HUES64 (cell line): ENCODE measurements around the gene SYT14.
"Not testable (repeated sequence)": the region's sequence is repeated elsewhere in the genome, so short reads cannot be mapped to it uniquely, and the experiment has no call there.

Experiments
- H3K27ac ChIP-seq: 2 replicates; pipeline ENCODE4 v1.7.0; 2013; ENCODE audit warnings: low read depth, low read length, inconsistent platforms
- H3K27me3 ChIP-seq: 2 replicates; pipeline ENCODE4 v1.6.1; 2013; ENCODE audit warnings: mild to moderate bottlenecking, low read length; ENCODE audit not compliant: insufficient read depth
- H3K36me3 ChIP-seq: 2 replicates; pipeline ENCODE4 v1.6.1; 2013; ENCODE audit warnings: mild to moderate bottlenecking, low read length; ENCODE audit not compliant: insufficient read depth
- H3K4me1 ChIP-seq: 2 replicates; pipeline ENCODE4 v1.6.1; 2013; ENCODE audit warnings: mild to moderate bottlenecking, low read length, moderate library complexity; ENCODE audit not compliant: insufficient read depth
- H3K4me3 ChIP-seq: 2 replicates; pipeline ENCODE4 v1.5.1; 2013; ENCODE audit warnings: mild to moderate bottlenecking, low read length, moderate library complexity
- H3K9ac ChIP-seq: 2 replicates; pipeline ENCODE4 v1.6.1; 2013; ENCODE audit warnings: mild to moderate bottlenecking, low read depth, low read length
- H3K9me3 ChIP-seq: 2 replicates; pipeline ENCODE4 v1.6.1; 2013; ENCODE audit warnings: low read depth, low read length; ENCODE audit not compliant: insufficient read depth
- WGBS: fragments of 150-250, 120-280 bp; methylation state at CpG from one replicate; pipeline ENCODE4 v1.1.7; 2013; ENCODE audit warnings: missing lambda C conversion rate; 5-methylcytosine and 5-hydroxymethylcytosine counted together

The SYT14 gene

DNA sequence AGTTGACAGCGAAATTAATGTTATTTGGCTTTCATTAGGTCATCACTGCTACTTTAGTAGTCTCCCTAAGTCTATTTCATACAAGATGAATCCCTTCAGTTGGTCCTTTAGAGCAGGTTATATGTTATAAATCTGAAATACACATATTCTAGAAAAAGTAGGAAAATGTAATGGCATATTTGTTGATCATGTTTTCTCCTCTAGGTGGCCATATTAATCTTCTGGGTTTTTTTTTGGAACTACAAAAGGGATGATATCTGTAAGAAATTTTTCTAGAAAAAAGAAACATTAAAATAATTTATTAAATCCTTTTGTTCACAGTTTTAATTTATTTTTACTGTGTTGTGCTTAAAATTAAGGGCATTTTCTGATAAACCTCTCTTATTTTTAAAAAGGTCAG, 87.9 kb downstream of the SYT14 start:
- no peaks in the 10 kb centered on the region for H3K27me3 ChIP-seq
- H3K4me1 ChIP-seq, result no peaks in the 10 kb centered on the region
- WGBS, result 100% methylated on average over 1 of the region's 1 CpG

DNA sequence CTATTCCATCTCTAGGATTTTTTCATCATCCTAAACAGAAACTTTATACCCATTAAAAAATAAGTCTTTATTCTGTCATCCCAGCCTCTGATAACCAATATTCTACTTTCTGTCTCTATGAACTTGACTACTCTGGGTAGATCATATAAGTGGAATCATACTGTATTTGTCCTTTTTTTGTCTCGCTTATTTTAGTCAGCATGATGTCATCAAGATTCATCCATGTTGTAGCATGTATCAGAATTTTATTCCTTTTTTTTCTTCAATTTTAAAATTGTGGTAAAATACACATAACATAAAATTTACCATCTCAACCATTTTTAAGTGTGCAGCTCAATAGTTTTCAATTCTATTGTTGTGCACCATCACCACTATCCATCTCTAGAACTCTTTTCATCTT, 90.0 kb downstream of the SYT14 start:
- Histone ChIP-seq H3K27me3 (no peaks in the 10 kb centered on the region), H3K9ac (no peak overlapping the region), H3K9me3 (no peaks in the 10 kb centered on the region), H3K36me3 (no peaks in the 10 kb centered on the region), H3K4me1 (no peaks in the 10 kb centered on the region), H3K27ac (no peak overlapping the region), H3K4me3 (no peak overlapping the region)
- WGBS, result 100% methylated on average over 1 of the region's 1 CpG

More for the DNA sequence above, 87.9 kb downstream of the SYT14 start:
- H3K27ac ChIP-seq, result no peak overlapping the region
- H3K4me3 ChIP-seq, result no peak overlapping the region
- H3K9me3 ChIP-seq, result no peaks in the 10 kb centered on the region
- H3K36me3 ChIP-seq, result peaks cover 7% of the 10 kb centered on the region; the same call in 1 of the 2 replicates
- no peak overlapping the region for H3K9ac ChIP-seq

DNA sequence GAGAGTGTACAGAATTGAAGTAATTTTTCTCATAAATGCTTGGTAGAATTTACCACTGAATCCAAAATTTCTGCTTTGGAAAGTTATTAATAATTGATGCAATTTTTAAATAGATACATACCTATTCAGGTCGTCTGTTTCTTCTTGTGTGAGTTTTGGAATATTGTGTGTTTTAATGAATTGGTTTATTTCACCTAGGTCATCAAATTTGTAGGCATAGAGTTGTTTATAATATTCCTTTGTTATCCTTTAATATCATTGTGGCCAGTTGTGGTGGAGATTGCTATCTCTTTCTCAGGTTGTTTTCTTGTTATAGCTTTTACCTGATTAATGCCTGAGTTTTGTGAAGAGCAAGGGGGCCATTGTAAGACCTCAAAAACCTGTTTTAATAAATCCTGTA, 93.5 kb downstream of the SYT14 start:
- no CpG with 5 or more reads among the region's 1 CpG for WGBS
- no peaks in the 10 kb centered on the region for H3K9me3 ChIP-seq
- no peak overlapping the region for H3K27ac ChIP-seq
- no peak overlapping the region for H3K4me3 ChIP-seq
- no peaks in the 10 kb centered on the region for H3K4me1 ChIP-seq
- H3K27me3 ChIP-seq, result no peaks in the 10 kb centered on the region
- H3K9ac ChIP-seq, result no peak overlapping the region
- H3K36me3 ChIP-seq, result no peaks in the 10 kb centered on the region

DNA sequence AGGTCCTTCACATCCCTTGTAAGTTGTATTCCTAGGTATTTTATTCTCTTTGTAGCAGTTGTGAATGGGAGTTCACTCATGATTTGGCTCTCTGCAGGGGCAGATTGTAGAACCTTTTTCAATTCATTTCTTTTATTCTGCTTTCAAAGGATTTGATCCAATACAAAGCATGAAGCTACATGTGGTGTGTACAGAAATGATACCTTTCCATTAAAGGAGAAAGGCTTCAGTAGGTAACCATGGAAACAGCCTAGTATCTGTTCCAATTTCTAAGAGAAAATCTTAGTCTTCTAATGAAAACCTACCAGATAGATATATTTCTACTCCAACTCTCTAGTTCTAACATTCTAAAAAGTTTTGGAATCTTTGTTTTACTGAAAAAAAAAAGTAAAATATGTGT, 105.0 kb downstream of the SYT14 start:
- Histone ChIP-seq H3K27ac (no peak overlapping the region), H3K36me3 (peaks cover 3% of the 10 kb centered on the region; the same call in 1 of the 2 replicates), H3K27me3 (no peaks in the 10 kb centered on the region), H3K4me1 (no peaks in the 10 kb centered on the region), H3K9me3 (0 out of 2 replicates have a peak, but pooled peaks cover 2% of the 10 kb centered on the region), H3K9ac (no peak overlapping the region), H3K4me3 (no peak overlapping the region)

DNA sequence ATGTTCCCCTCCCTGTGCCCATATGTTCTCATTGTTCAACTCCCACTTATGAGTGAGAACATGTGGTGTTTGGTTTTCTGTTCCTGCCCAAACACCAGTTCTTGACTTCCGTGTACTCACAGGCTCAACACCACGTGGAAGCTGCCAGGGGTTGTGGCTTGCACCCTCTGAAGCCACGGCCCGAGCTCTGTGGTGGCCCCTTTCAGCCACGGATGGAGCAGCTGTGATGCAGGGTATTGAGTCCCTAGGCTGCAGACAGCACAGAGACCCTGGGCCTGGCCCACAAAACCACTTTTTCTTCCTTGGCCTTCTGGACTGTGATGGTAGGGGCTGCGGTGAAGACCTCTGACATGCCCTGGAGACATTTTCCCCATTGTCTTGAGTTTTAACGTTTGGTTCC, 111.6 kb downstream of the SYT14 start:
- peaks cover 3% of the 10 kb centered on the region; the same call in 1 of the 2 replicates for H3K36me3 ChIP-seq
- H3K4me1 ChIP-seq, result no peaks in the 10 kb centered on the region
- no peak overlapping the region for H3K4me3 ChIP-seq
- no peak overlapping the region for H3K9ac ChIP-seq
- no peaks in the 10 kb centered on the region for H3K27me3 ChIP-seq
- H3K9me3 ChIP-seq, result 0 out of 2 replicates have a peak, but pooled peaks cover 2% of the 10 kb centered on the region
- 92% methylated on average over 7 of the region's 7 CpGs for WGBS
- no peak overlapping the region for H3K27ac ChIP-seq

DNA sequence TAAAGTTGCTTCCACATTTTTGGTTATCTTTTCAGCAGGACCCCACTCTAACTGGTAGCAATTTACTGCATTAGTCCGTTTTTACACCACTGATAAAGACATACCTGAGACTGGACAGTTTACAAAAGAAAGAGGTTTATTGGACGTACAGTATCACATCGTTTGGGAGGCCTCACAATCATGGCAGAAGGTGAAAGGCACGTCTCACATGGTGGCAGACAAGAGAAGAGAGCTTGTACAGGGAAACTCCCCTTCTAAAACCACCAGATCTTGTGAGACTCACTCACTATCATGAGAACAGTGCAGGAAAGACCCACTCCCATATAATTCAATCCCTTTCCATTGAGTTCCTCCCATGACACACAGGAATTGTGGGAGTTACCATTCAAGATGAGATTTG, 112.5 kb downstream of the SYT14 start:
- WGBS, result 86% methylated on average over 4 of the region's 4 CpGs
- H3K27me3 ChIP-seq, H3K27ac ChIP-seq, H3K4me1 ChIP-seq, H3K9ac ChIP-seq, H3K4me3 ChIP-seq, H3K9me3 ChIP-seq, H3K36me3 ChIP-seq: not testable (repeated sequence)

DNA sequence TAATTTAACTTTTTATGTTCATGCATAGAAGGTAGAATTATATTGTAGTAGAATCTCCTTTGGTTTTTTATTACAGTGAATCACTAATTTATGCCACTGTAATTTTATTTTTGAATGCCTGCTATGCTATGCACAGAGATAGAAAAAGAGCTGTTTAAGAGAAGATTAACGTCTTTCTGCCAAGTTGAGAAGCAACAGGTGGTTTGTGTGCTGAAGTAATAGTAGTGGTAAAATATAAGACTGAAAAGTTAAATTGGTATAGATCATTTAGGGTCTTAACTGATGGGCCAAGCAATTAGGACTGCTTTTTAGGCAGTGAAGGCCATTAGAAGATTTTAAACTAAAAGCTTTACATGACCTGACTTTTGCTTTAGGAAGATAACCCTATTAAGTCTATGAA, 115.1 kb downstream of the SYT14 start:
- no peak overlapping the region for H3K4me3 ChIP-seq
- H3K36me3 ChIP-seq, result no peaks in the 10 kb centered on the region
- no peaks in the 10 kb centered on the region for H3K9me3 ChIP-seq
- H3K9ac ChIP-seq, result no peak overlapping the region
- H3K27me3 ChIP-seq, result no peaks in the 10 kb centered on the region
- H3K27ac ChIP-seq, result no peak overlapping the region
- WGBS, result 93% methylated on average over 1 of the region's 1 CpG
- H3K4me1 ChIP-seq, result no peaks in the 10 kb centered on the region

DNA sequence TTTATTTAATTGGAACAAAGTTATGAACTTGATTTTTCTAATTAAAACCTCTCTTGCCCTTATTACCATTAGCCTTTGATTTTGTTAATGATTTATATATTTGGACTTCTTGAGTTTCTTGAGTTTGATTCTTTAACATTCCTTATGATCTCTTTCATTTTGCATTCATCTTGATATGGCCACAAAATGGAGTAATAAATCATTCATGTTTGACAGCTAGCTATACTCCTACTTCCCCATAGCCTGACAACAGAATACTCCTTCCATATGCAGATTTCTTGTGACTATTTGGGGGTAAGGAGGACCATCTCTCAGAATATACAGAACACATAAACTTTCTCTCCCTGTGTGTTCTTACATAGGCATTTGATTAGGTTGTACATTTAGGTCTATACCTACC, 119.6 kb downstream of the SYT14 start:
- H3K27me3 ChIP-seq, result no peaks in the 10 kb centered on the region
- H3K27ac ChIP-seq, result no peak overlapping the region
- no peak overlapping the region for H3K9ac ChIP-seq
- H3K4me1 ChIP-seq, result no peaks in the 10 kb centered on the region
- H3K4me3 ChIP-seq, result no peak overlapping the region
- no peaks in the 10 kb centered on the region for H3K9me3 ChIP-seq
- no peaks in the 10 kb centered on the region for H3K36me3 ChIP-seq

DNA sequence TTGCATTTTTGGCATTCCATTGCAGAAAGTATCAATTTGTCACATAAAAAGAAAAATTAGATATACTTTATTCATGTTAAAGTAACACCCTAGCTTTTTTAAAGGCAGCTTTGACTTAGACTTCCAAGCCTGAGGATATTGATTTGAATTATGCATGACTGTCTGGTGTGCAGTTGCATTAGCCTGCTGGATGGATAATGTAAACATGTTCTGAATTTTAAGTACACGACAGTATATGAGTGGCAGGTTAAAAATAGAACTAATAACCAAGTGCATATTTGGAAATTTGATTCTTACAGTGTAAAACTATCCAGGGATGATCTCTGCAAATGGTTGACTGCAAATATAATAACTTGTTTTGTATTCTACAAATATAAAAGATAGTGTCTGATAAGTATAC, 124.0 kb downstream of the SYT14 start:
- Histone ChIP-seq H3K27ac (no peak overlapping the region), H3K9me3 (no peaks in the 10 kb centered on the region), H3K9ac (no peak overlapping the region), H3K27me3 (no peaks in the 10 kb centered on the region), H3K4me3 (no peak overlapping the region), H3K36me3 (no peaks in the 10 kb centered on the region), H3K4me1 (no peaks in the 10 kb centered on the region)
- WGBS, result 92% methylated on average over 1 of the region's 1 CpG

DNA sequence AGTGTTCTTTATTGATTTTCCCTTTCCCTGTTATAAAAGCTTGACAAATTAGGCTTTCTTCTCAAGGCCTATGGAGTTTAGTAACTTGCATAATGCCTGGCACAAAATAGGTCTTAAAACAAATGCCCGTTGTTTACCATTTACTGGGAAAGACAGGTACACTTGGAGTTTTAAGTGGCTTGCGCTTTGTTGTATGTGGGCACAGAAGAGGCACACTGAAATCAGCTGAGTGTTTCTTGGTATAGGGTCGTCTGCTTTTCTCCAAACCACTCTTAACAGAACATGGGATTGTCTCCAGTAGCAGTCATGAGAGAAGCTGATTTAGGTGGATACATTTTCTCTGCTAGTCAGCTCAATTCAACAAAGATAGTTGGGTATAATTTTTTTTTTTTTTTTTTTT, 132.5 kb downstream of the SYT14 start:
- no peak overlapping the region for H3K27ac ChIP-seq
- no peaks in the 10 kb centered on the region for H3K27me3 ChIP-seq
- H3K9me3 ChIP-seq, result no peaks in the 10 kb centered on the region
- H3K4me3 ChIP-seq, result no peak overlapping the region
- WGBS, result 93% methylated on average over 3 of the region's 3 CpGs
- H3K36me3 ChIP-seq, result no peaks in the 10 kb centered on the region
- H3K9ac ChIP-seq, result no peak overlapping the region
- peaks cover 31% of the 10 kb centered on the region for H3K4me1 ChIP-seq

DNA sequence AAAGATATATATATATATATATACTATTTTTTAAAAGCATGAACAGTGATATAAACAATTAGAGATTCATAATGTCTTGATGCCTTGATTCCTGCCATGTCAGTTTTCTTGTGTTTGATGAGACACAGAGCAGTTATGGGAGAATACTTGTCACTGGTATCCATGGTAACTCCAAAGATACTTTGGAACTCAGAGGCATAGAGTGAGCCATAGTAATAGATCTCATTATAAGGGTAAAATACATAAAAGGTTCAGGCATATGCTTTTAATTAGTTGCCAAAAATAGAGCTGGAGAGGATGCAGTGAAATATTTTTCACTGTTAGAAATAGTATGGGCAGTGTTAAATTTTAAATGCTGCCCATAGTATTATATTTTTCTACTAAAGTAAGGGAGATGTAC, 134.1 kb downstream of the SYT14 start:
- H3K4me3 ChIP-seq, result no peak overlapping the region
- H3K27me3 ChIP-seq, result no peaks in the 10 kb centered on the region
- H3K4me1 ChIP-seq, result peaks cover 31% of the 10 kb centered on the region
- H3K9me3 ChIP-seq, result peaks cover 5% of the 10 kb centered on the region; the same call in 1 of the 2 replicates
- no peak overlapping the region for H3K9ac ChIP-seq
- H3K36me3 ChIP-seq, result no peaks in the 10 kb centered on the region
- no peak overlapping the region; the same call in 1 of the 2 replicates for H3K27ac ChIP-seq

DNA sequence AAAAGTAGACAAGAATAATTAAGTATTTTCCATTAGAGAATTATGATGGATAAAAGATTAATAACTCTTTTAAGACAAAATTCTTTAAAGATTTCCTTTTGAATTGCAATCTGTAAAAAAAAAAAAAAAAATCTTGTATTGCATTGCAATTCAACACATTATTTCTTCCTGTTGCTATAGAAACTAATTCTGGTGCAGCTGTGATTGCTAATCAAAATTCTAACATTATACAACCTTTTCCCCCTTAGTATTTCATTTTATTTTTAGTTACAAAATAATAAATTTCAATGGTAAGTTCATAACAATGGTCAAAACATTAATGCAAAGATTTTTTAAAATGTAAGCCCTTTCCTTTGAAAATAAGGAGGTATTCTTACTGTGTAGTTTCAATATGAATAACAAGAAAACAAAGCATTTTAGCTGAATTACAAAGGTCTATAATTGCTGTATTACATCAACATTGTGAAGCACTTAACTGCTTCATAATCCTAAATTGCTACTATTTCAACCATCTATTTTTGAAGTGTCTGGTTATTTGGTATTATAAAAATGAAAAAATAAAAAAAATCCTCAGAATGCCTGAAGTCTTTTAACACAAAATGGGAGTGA, 135.0 kb downstream of the SYT14 start:
- Histone ChIP-seq H3K27ac (no peak overlapping the region), H3K9me3 (peaks cover 5% of the 10 kb centered on the region; the same call in 1 of the 2 replicates), H3K9ac (no peak overlapping the region), H3K27me3 (no peaks in the 10 kb centered on the region), H3K36me3 (no peaks in the 10 kb centered on the region), H3K4me3 (no peak overlapping the region), H3K4me1 (peaks cover 31% of the 10 kb centered on the region)
